GM23248 (cell line): Measurements from ENCODE around the gene MRPL46. TPM values are rescaled to one million over a fixed set of nuclear protein-coding genes. Genes with fewer than 3 reads are reported as not detected.

Experiments
- DNase-seq: peaks from one replicate; pipeline ENCODE4 v3.0.0-alpha.2; 2015
- H2AFZ ChIP-seq: fragments of 200-600 bp; sonication (generic); 2 replicates; pipeline ENCODE4 v1.6.1; 2016; ENCODE audit warnings: antibody characterized with exemption
- H3F3A ChIP-seq: fragments of 200-600 bp; sonication (generic); 2 replicates; pipeline ENCODE4 v1.6.1; 2016; ENCODE audit warnings: mild to moderate bottlenecking, antibody characterized with exemption, mixed run types; ENCODE audit not compliant: insufficient read depth
- H3K27ac ChIP-seq: fragments of 200-600 bp; sonication (generic); 2 replicates; pipeline ENCODE4 v1.5.1; 2016; ENCODE audit warnings: mild to moderate bottlenecking
- H3K27me3 ChIP-seq: fragments of 200-600 bp; sonication (generic); replicated peaks from 2 replicates; pipeline ENCODE4 v1.6.1; 2016; ENCODE audit warnings: mild to moderate bottlenecking; ENCODE audit not compliant: insufficient read depth
- H3K36me3 ChIP-seq: fragments of 200-600 bp; sonication (generic); 2 replicates; pipeline ENCODE4 v1.6.1; 2016; ENCODE audit warnings: low read depth, mild to moderate bottlenecking
- H3K4me1 ChIP-seq: fragments of 200-600 bp; sonication (generic); 2 replicates; pipeline ENCODE4 v1.6.1; 2016; ENCODE audit warnings: mild to moderate bottlenecking; ENCODE audit not compliant: insufficient read depth
- H3K4me2 ChIP-seq: fragments of 200-600 bp; sonication (generic); one replicate; pipeline ENCODE4 v1.6.1; 2016; ENCODE audit warnings: mild to moderate bottlenecking; ENCODE audit not compliant: unreplicated experiment
- H3K4me3 ChIP-seq: fragments of 200-600 bp; sonication (generic); 2 replicates; pipeline ENCODE4 v1.5.1; 2016; ENCODE audit warnings: mild to moderate bottlenecking
- H3K79me2 ChIP-seq: fragments of 200-600 bp; sonication (generic); 2 replicates; pipeline ENCODE4 v1.6.1; 2016; ENCODE audit warnings: mild to moderate bottlenecking; ENCODE audit not compliant: insufficient read depth
- H3K9ac ChIP-seq: fragments of 200-600 bp; sonication (generic); 2 replicates; pipeline ENCODE4 v1.6.1; 2016; ENCODE audit warnings: mild to moderate bottlenecking
- H3K9me2 ChIP-seq: fragments of 200-600 bp; sonication (generic); 2 replicates; pipeline ENCODE4 v1.6.1; 2016; ENCODE audit warnings: mixed run types, mild to moderate bottlenecking, moderate library complexity; ENCODE audit not compliant: insufficient read depth
- H3K9me3 ChIP-seq: fragments of 200-600 bp; sonication (generic); one replicate; pipeline ENCODE4 v1.6.1; 2017; ENCODE audit warnings: low read depth
- H4K20me1 ChIP-seq: fragments of 200-600 bp; sonication (generic); 2 replicates; pipeline ENCODE4 v1.6.0; 2016; ENCODE audit not compliant: insufficient read depth
- EZH2 ChIP-seq: fragments of 200-600 bp; sonication (generic); IDR thresholded peaks from 2 replicates; pipeline ENCODE4 v1.6.1; 2018; ENCODE audit warnings: antibody characterized with exemption, mild to moderate bottlenecking; ENCODE audit not compliant: insufficient read depth, poor library complexity, severe bottlenecking
- EZH2phosphoT487 ChIP-seq: fragments of 200-600 bp; sonication (generic); IDR thresholded peaks from 2 replicates; pipeline ENCODE4 v1.6.1; 2018; ENCODE audit warnings: antibody characterized with exemption, moderate library complexity, mild to moderate bottlenecking, low read depth; ENCODE audit not compliant: insufficient read depth
- WGBS, 2 experiments: methylation state at CpG; one replicate each; pipeline ENCODE4 v1.1.6; 2015 to 2017; ENCODE audit warnings: low lambda C conversion rate in 2 of 2, low coverage in 1 of 2; ENCODE audit errors: missing lambda C conversion rate in 2 of 2; 5-methylcytosine and 5-hydroxymethylcytosine counted together
- in situ Hi-C: fragments of 300-500 bp; cut with MboI; formaldehyde crosslinking; loops from 2 replicates; pipeline ENCODE4 v1.15.0; 2020
- polyA plus RNA-seq: library from polyadenylated mRNA; unstranded; fragments of >200 nt; fragmentation: Nextera tagmentation; extraction: Ambion mirVana; gene quantifications from 2 replicates; pipeline ENCODE4 v1.2.1, GENCODE V29; 2016
- total RNA-seq: library from RNA; depleted of rRNA; stranded (reverse); fragments of >200 nt; shearing (Covaris generic); gene quantifications from 2 replicates; pipeline ENCODE4 v1.2.3, GENCODE V29; 2014

MRPL46 gene
- total and polyA plus RNA-seq, 2 experiments from 2014 or later = 14.6 to 38.4 TPM

GRCh38 chr15:88484682-88485331, 17.6 kb upstream of the MRPL46 start:
- H3K27ac ChIP-seq = no peak overlapping the region
- no peaks in the 10 kb centered on the region for H3F3A ChIP-seq
- no peaks in the 10 kb centered on the region for H3K79me2 ChIP-seq
- no peak overlapping the region for H2AFZ ChIP-seq
- H3K4me2 ChIP-seq = no peak overlapping the region
- no peaks in the 10 kb centered on the region for H4K20me1 ChIP-seq
- H3K4me3 ChIP-seq = no peak overlapping the region
- TF ChIP-seq EZH2phosphoT487 (no peak), EZH2 (no peak)
- peaks cover 16% of the 10 kb centered on the region for H3K4me1 ChIP-seq
- H3K9ac ChIP-seq = no peak overlapping the region
- no peaks in the 10 kb centered on the region for H3K9me2 ChIP-seq
- no peaks in the 10 kb centered on the region for H3K9me3 ChIP-seq
- in situ Hi-C loops = no loop called here
- WGBS, 2 experiments = 65 to 73% methylated on average over 10 of the region's 10 CpGs
- no peaks in the 10 kb centered on the region for H3K36me3 ChIP-seq
- no peaks in the 10 kb centered on the region for H3K27me3 ChIP-seq
- peak; percentile 74 for DNase-seq

- Histone ChIP-seq H2AFZ (no peak overlapping the region), H4K20me1 (no peaks in the 10 kb centered on the region), H3K79me2 (no peaks in the 10 kb centered on the region), H3K27ac (no peak overlapping the region), H3K4me1 (peaks cover 8% of the 10 kb centered on the region), H3F3A (no peaks in the 10 kb centered on the region), H3K9me3 (no peaks in the 10 kb centered on the region), H3K4me3 (no peak overlapping the region), H3K9me2 (no peaks in the 10 kb centered on the region), H3K4me2 (no peak overlapping the region), H3K36me3 (no peaks in the 10 kb centered on the region), H3K27me3 (no peaks in the 10 kb centered on the region), H3K9ac (no peak overlapping the region)
- no peak for DNase-seq
- TF ChIP-seq EZH2phosphoT487 = no peak
- TF ChIP-seq EZH2 = no peak
- in situ Hi-C loops = no loop called here
- WGBS, 2 experiments = 89 to 90% methylated on average over 1 of the region's 1 CpG
These were observed 15.1 kb upstream of the MRPL46 start for GRCh38 chr15:88482263-88482662.

GRCh38 chr15:88480981-88481380, 13.8 kb upstream of the MRPL46 start:
- TF ChIP-seq EZH2phosphoT487 (no peak), EZH2 (no peak)

GRCh38 chr15:88479169-88479568, 12.0 kb upstream of the MRPL46 start:
- Histone ChIP-seq H4K20me1 (no peaks in the 10 kb centered on the region), H3K9me2 (no peaks in the 10 kb centered on the region), H3F3A (0 out of 2 replicates have a peak, but pooled peaks cover 4% of the 10 kb centered on the region), H3K4me3 (no peak overlapping the region), H3K4me2 (no peak overlapping the region), H3K4me1 (no peaks in the 10 kb centered on the region), H3K27ac (no peak overlapping the region), H3K36me3 (no peaks in the 10 kb centered on the region; the same call in 1 of the 2 replicates), H3K9ac (no peak overlapping the region), H2AFZ (no peak overlapping the region), H3K79me2 (no peaks in the 10 kb centered on the region), H3K9me3 (no peaks in the 10 kb centered on the region), H3K27me3 (no peaks in the 10 kb centered on the region)
- DNase-seq = no peak
- 62 to 69% methylated on average over 3 of the region's 3 CpGs for WGBS, 2 experiments
- TF ChIP-seq EZH2phosphoT487 (no peak), EZH2 (no peak)
- in situ Hi-C loops = loop anchor here (10.0 kb wide), 1 partner anchor 136 kb away; no protein-coding TSS in a partner anchor

More at GRCh38 chr15:88480981-88481380, 13.8 kb upstream of the MRPL46 start:
- Histone ChIP-seq H3K36me3 (no peaks in the 10 kb centered on the region), H3K4me3 (no peak overlapping the region), H3K27me3 (no peaks in the 10 kb centered on the region), H3K9ac (no peak overlapping the region), H3K4me1 (no peaks in the 10 kb centered on the region), H3K9me2 (no peaks in the 10 kb centered on the region), H3K9me3 (no peaks in the 10 kb centered on the region), H3K4me2 (no peak overlapping the region), H3F3A (no peaks in the 10 kb centered on the region), H3K27ac (no peak overlapping the region), H3K79me2 (no peaks in the 10 kb centered on the region), H2AFZ (no peak overlapping the region), H4K20me1 (no peaks in the 10 kb centered on the region)
- in situ Hi-C loops = no loop called here
- WGBS, 2 experiments = 83 to 88% methylated on average over 8 of the region's 8 CpGs
- no peak for DNase-seq
